ENCODE data around the gene MRRF.

- TF ChIP-seq CTCF (IDR thresholded peaks at IDR 0.05), result no peak
- no peak for TF ChIP-seq POLR2A (IDR thresholded peaks at IDR 0.05)
Observed at GRCh38 chr9:122307925-122308324, 43.2 kb downstream of the MRRF start.
